SU-DHL-6 (cell line): ENCODE results near the gene EHMT2.

Experiments
- CTCF ChIP-seq: fragments of 200-600 bp; sonication (generic); IDR thresholded peaks from one replicate; pipeline ENCODE4 v1.5.1; 2017; ENCODE audit warnings: antibody characterized with exemption, mild to moderate bottlenecking, low read length, moderate library complexity; ENCODE audit not compliant: insufficient read depth, poor library complexity, severe bottlenecking
- EZH2phosphoT487 ChIP-seq: fragments of 200-600 bp; sonication (generic), shearing (Covaris generic); conservative IDR thresholded peaks from 2 replicates; pipeline ENCODE4 v1.6.1; 2018; ENCODE audit warnings: mild to moderate bottlenecking, antibody characterized with exemption, low read length, moderate library complexity, mixed read lengths

GRCh38 chr6:31842053-31842452 lies 55.4 kb downstream of the EHMT2 start:
- no peak for TF ChIP-seq CTCF
- no peak for TF ChIP-seq EZH2phosphoT487
